ENCODE results near the gene NRXN2.

The NRXN2 gene

DNA sequence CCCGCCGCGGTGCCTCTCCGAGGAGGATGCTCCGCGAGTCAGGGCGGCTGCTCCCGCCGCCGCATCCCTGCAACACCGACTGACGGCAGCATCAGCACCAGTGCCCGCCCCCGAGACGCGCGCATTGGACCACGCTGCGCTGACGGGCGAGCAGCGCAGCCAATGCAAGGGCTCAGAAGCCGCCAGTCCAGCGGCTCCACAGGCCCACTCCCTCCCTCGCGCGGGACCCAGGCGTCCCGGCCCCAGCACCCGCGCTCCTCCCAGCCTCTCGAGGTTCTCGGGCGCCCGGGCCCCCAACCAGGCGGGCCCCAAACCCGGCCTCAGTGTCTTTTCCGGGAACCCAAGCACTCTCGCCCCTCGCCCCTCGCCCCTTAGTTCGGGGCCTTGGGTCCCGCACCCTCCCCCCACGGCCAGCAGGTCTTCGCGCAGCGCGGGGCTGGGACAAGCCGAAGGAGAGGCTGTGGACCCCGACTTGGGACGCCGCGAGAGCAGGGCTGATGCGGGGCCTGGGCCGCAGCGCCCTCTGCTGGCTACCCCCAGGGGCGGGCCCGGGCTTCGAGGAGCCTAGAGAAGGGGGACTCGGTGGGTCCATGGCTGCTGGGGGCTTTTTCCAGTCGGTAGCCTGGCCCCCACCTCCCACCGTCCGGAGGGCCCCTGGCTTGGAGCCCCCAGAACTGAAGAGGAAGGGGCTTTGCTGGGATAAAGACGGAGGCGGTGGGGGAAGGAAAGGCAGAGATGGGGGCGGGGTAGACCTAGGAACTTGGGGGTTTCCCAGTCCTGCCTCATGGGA is at the start of gene NRXN2:
Gene NRXN2 (minus strand): TSS at position 81 of the 790 bp plus-strand sequence. CDS start 9,498 bp downstream, outside the sequence.
- TF ChIP-seq, protein P1, sequence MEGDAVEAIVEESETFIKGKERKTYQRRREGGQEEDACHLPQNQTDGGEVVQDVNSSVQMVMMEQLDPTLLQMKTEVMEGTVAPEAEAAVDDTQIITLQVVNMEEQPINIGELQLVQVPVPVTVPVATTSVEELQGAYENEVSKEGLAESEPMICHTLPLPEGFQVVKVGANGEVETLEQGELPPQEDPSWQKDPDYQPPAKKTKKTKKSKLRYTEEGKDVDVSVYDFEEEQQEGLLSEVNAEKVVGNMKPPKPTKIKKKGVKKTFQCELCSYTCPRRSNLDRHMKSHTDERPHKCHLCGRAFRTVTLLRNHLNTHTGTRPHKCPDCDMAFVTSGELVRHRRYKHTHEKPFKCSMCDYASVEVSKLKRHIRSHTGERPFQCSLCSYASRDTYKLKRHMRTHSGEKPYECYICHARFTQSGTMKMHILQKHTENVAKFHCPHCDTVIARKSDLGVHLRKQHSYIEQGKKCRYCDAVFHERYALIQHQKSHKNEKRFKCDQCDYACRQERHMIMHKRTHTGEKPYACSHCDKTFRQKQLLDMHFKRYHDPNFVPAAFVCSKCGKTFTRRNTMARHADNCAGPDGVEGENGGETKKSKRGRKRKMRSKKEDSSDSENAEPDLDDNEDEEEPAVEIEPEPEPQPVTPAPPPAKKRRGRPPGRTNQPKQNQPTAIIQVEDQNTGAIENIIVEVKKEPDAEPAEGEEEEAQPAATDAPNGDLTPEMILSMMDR (IDR thresholded peaks at IDR 0.05; ENCODE audit: low read depth, low read length, missing control alignments): peak; percentile 97
- DNase-seq (ENCODE audit: extremely low read depth, low read depth): peak; percentile 12
- H3K4me3 ChIP-seq (replicated peaks; ENCODE audit: low read depth, low read length): peak within 1 kb of the TSS; percentile 48

DNA sequence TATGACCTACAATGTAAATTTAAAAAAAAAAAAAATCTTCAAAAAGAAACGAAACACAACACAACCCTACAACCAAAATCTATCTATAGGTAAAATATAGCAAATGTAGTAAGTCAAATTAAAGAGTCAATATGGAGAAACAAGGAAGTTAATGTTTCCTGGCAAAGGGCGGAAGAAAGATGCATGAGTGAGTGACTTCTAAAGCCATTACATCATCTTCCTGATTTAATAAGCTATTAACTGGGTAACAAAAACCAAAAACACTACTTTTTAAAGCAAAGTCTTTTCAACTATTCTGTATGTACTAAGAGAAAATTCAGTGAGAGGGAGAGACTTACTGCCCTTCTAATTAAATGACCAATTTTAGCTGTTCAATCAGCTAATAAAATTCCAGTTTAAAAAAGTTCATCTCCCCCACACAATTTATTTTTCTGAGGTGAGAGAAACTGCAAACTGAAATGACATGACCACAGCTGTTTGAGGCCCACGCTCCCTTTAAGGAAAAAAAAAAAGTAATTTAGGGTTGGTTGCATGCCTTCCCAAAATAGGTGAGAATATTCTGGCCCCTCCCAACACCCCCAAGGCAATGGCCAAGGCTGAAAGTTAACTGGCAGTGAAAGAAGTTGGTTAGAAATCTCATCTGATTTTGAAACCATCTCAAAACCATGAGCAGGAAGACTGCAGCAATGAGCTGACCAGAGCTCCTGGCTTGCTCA is 49.5 kb upstream of the NRXN2 start:
- H3K4me3 ChIP-seq (replicated peaks; ENCODE audit: low read depth, low read length): no peak overlapping the region
- TF ChIP-seq, protein P1 (IDR thresholded peaks at IDR 0.05; ENCODE audit: low read depth, low read length, missing control alignments): no peak
- DNase-seq (ENCODE audit: extremely low read depth, low read depth): no peak

DNA sequence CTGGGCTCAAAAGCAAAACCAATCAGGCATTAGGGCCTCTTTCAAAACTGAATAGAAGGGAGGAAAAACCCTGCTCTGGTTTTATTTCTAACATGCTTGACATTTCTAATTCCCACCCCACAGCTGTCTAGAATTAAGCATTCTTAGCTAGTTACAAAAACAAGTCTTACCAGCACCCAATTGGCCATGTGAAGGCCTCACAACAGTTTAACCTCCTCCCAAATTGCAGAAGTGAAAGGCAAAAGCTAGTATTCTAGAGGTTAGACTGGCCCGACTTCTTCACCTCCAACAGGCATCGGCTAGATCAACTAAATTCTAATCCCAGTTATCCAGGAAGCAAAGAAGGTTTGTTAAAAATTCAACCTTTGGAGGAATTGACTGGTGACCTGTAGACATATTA is 48.9 kb upstream of the NRXN2 start:
- TF ChIP-seq, protein P1 (IDR thresholded peaks at IDR 0.05; ENCODE audit: low read depth, low read length, missing control alignments): no peak
- no peak overlapping the region for H3K4me3 ChIP-seq (replicated peaks; ENCODE audit: low read depth, low read length)
- DNase-seq (ENCODE audit: extremely low read depth, low read depth): no peak

DNA sequence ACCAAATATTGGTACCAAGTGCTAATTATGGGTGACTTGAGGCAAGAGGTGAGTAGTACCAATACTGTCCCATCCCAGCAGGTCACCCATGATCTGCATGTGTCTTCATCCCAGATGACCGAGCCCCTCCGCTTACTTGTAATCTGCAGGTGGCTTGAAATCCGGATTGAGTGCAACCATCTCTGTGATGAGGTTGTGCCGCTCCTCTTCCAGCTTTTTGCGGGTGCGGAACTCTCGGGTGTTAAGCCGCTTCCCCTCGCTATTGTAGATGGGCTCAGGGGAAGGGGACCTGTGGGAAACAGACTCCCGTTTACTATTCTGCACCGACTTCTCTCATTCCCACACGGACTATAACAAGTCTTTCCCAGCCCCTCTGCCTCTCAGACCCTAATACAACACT is 47.1 kb upstream of the NRXN2 start:
- no peak for DNase-seq (ENCODE audit: extremely low read depth, low read depth)
- H3K4me3 ChIP-seq (replicated peaks; ENCODE audit: low read depth, low read length): no peak overlapping the region
- TF ChIP-seq, protein P1 (IDR thresholded peaks at IDR 0.05; ENCODE audit: low read depth, low read length, missing control alignments): no peak

DNA sequence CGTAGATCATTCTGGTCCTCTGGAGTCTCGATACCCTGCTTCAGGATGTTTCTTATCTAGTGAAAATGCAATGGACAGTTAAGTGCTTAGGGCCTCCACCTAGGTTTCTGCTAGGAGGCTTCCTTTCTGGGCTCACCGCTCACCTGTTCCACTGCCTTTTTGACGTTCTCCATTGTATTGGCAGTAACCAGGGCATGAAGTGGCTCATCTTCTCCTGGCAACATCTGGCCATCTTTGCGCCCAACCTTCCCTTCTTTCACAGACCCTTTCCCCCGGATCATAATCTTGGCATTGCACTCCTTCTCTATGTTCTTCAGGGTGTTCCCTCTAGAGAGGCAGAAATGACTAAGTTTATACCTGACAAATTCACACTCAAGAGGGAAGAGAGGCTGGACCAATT is 46.3 kb upstream of the NRXN2 start:
- DNase-seq (ENCODE audit: extremely low read depth, low read depth): no peak
- TF ChIP-seq, protein P1 (IDR thresholded peaks at IDR 0.05; ENCODE audit: low read depth, low read length, missing control alignments): no peak
- H3K4me3 ChIP-seq (replicated peaks; ENCODE audit: low read depth, low read length): no peak overlapping the region

DNA sequence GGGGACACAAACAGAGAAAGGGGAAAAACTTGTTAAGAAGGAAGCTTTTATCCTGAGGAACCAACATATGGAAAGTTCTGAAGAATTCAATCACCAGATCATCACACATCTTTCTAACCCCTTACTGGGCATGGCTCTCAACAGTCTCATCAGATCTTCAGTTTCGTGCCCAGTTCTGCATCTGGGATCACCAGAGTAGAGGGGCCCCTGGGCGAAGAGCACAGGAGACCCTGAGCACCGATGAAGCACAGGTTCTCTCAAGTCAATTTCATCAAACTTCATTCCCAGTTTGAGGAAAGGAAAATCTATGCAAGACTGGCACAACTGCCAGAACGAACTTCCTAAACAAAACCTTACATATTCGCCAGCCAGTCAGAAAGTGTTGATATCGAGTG is 45.3 kb upstream of the NRXN2 start:
- H3K4me3 ChIP-seq (replicated peaks; ENCODE audit: low read depth, low read length): no peak overlapping the region
- DNase-seq (ENCODE audit: extremely low read depth, low read depth): no peak
- TF ChIP-seq, protein P1 (IDR thresholded peaks at IDR 0.05; ENCODE audit: low read depth, low read length, missing control alignments): no peak

Data from HFF-Myc (cell line).